BE2C (cell line): ENCODE results near the gene SLC66A2.

Experiments used
- DNase-seq: peaks from one replicate; pipeline ENCODE4 v3.0.0-alpha.2; 2020
- H3K27me3 ChIP-seq: fragments of 250-450 bp; sonication (Bioruptor Pico); 2 replicates; pipeline ENCODE4 v1.5.1; 2020; ENCODE audit warnings: mild to moderate bottlenecking
- H3K36me3 ChIP-seq: fragments of 250-450 bp; sonication (Bioruptor Pico); 2 replicates; pipeline ENCODE4 v1.5.1; 2020; ENCODE audit warnings: mild to moderate bottlenecking
- H3K4me1 ChIP-seq: fragments of 250-450 bp; sonication (Bioruptor Pico); 2 replicates; pipeline ENCODE4 v1.5.1; 2020
- H3K4me3 ChIP-seq: 2 replicates; pipeline ENCODE4 v1.5.1; 2011; ENCODE audit warnings: low read depth, low read length
- H3K9me3 ChIP-seq: fragments of 250-450 bp; sonication (Bioruptor Pico); 2 replicates; pipeline ENCODE4 v1.5.1; 2020
- CTCF ChIP-seq: IDR thresholded peaks from 2 replicates; pipeline ENCODE4 v1.5.1; 2012; ENCODE audit warnings: mild to moderate bottlenecking, low read depth, low read length

The SLC66A2 gene

GRCh38 chr18:79916546-79917168 lies 34.8 kb downstream of the SLC66A2 start:
- Histone ChIP-seq H3K27me3 (no peaks in the 10 kb centered on the region), H3K4me1 (no peaks in the 10 kb centered on the region), H3K36me3 (no peaks in the 10 kb centered on the region), H3K9me3 (no peaks in the 10 kb centered on the region), H3K4me3 (no peak overlapping the region)
- TF ChIP-seq CTCF: no peak
- DNase-seq: no peak

DNA sequence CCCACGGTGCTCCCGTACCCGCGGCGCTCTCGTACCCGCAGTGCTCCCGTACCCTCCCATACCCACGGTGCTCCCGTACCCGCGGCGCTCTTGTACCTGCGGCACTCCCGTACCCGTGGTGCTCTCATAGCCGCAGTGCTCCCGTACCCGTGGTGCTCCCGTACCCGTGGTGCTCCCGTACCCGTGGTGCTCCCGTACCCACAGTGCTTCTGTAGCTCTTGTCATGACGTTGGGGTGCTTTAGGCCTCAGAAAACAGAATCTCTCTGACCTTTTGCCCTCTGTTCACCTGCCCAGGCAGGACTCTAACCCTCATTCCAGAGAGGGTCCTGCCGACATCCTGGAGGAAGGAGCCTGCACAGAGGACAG lies 35.3 kb downstream of the SLC66A2 start:
- no peaks in the 10 kb centered on the region for H3K4me1 ChIP-seq
- no peaks in the 10 kb centered on the region for H3K36me3 ChIP-seq
- no peak for TF ChIP-seq CTCF
- no peak for DNase-seq
- no peaks in the 10 kb centered on the region for H3K27me3 ChIP-seq
- H3K4me3 ChIP-seq: no peak overlapping the region
- no peaks in the 10 kb centered on the region for H3K9me3 ChIP-seq

DNA sequence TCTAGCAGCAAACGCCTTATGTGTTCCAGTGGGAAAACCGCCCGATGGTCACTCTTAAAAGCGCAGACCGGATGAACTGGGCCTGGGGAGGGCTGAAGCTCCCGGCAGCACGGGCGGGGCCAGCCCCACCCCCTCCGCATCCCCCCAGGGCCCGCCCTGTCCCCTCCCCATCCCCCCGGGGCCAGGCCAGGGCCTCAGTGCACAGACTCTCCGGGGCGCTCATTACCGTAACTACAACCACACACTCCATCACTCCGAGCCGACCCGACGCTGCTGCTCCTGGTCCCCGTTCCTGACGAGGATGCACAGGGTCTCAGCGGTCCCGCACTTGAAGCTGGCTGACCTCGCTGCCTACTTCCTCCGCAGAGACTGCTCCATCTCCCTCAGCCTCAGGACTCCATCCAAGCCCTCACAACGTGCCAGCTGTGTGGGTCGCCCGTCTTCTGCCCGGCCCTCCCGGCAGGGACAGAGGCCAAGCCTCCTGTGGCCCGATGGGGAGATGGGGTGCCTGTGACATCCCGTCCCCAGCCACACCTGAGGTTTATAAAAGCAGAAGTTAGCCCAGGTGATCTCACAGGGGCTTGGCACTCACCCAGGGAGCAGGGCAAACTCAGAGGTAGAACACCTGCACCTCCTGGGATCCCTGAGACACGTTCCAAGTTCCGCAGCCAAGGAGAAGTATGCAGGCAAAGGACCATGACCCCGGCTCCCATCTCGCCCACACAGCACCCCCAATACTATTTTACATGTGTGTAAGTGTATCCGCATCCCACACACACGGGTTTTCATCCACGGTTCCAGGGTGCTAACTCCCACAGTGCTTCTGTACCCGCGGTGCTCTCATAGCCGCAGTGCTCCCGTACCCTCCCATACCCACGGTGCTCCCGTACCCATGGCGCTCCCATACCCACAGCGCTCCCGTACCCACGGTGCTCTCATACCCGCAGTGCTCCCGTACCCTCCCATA lies 36.0 kb downstream of the SLC66A2 start:
- Histone ChIP-seq H3K9me3 (no peaks in the 10 kb centered on the region), H3K4me1 (no peaks in the 10 kb centered on the region), H3K36me3 (no peaks in the 10 kb centered on the region), H3K27me3 (no peaks in the 10 kb centered on the region), H3K4me3 (no peak overlapping the region)
- DNase-seq: no peak
- TF ChIP-seq CTCF: no peak

DNA sequence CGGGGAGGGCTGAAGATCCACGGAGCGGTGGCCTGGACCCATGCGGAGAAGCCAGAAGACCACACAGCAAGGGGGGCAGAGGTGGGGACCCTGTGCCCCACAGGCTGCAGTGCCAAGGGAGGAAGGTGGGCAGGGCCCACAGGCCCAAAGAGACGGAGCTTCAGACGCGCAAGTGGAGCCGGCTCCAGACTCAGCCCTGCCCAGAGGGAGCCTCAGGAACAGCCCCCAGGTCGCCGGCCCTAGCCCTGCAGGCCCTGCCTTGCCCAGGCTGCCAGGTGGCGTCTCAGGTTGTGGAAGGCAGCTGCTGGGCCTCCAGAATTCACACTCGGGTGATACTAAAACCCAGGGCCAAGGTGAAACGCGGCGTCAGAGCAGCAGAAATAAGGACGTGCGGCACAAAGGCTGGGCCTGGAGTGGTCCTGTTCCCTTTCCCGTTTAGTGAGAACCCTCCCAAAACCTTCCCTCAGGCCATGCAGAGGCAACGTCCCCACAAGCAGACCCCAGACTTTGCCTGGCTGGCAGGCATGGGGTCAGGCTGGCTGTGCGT lies 36.8 kb downstream of the SLC66A2 start:
- no peaks in the 10 kb centered on the region for H3K36me3 ChIP-seq

GRCh38 chr18:79912994-79913831 lies 38.2 kb downstream of the SLC66A2 start:
- H3K36me3 ChIP-seq: no peaks in the 10 kb centered on the region
- no peak for TF ChIP-seq CTCF
- H3K4me1 ChIP-seq: no peaks in the 10 kb centered on the region
- H3K4me3 ChIP-seq: no peak overlapping the region
- no peak for DNase-seq
- no peaks in the 10 kb centered on the region for H3K27me3 ChIP-seq
- no peaks in the 10 kb centered on the region for H3K9me3 ChIP-seq

More for the DNA sequence above, 36.8 kb downstream of the SLC66A2 start:
- Histone ChIP-seq H3K4me1 (no peaks in the 10 kb centered on the region), H3K4me3 (no peak overlapping the region), H3K27me3 (no peaks in the 10 kb centered on the region), H3K9me3 (no peaks in the 10 kb centered on the region)
- TF ChIP-seq CTCF: no peak
- no peak for DNase-seq
